HG03457 (cell line): Measurements from ENCODE around the gene XCL2.
"Not testable (repeated sequence)": the region's sequence is repeated elsewhere in the genome, so short reads cannot be mapped to it uniquely, and the experiment has no call there.

Experiments
- ATAC-seq: cut with Tn5 transposase; IDR thresholded peaks from one replicate; pipeline ENCODE4 v1.9.1; 2021; ENCODE audit warnings: moderate number of reproducible peaks; ENCODE audit not compliant: unreplicated experiment

XCL2 gene

GRCh38 chr1:168543840-168544498 lies at the start of gene XCL2:
XCL2 (minus strand) TSS chr1:168543997; CDS start chr1:168543964, 33 bp downstream.
- ATAC-seq: not testable (repeated sequence)

GRCh38 chr1:168591641-168592250 lies 47.9 kb upstream of the XCL2 start:
- no peak for ATAC-seq

- ATAC-seq: no peak
These were observed 47.3 kb upstream of the XCL2 start for GRCh38 chr1:168591066-168591465.

DNA sequence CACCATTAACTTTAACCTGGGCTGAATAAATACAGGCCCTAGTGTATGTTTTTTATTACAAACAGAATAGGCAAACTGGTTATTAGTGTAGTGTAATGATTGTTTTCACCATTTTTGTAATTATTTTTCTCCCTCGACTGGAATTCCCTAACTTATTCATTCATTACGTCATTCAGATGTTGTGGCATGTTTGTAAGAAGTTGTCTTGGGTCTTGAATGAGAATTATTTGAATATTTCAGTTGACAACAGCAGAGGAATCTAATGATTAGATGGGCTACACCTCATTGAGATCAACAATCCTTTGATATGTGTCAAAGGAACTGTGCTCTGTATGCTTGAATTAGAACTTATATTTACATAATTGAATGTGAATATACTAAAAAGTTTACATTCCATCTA lies 45.4 kb upstream of the XCL2 start:
- no peak for ATAC-seq

DNA sequence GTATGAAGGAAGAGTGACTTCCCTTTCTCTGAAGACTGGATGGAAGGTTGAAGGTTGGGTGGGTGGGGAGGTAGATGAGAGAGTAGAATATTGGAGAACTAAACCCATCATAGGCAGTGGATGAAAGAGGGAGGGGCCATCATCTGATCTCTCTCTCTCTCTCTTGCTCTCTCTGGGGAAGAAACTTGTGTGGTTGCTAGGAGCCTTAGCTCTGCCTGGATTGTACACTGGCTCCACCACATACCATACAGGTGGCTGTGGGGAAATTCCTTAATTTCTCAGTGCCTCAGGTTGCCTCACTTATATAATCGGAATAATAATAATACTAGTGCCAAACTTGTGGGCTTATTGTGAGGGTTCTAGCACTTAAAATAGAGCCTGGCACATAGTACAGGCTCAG lies 42.1 kb upstream of the XCL2 start:
- no peak for ATAC-seq

DNA sequence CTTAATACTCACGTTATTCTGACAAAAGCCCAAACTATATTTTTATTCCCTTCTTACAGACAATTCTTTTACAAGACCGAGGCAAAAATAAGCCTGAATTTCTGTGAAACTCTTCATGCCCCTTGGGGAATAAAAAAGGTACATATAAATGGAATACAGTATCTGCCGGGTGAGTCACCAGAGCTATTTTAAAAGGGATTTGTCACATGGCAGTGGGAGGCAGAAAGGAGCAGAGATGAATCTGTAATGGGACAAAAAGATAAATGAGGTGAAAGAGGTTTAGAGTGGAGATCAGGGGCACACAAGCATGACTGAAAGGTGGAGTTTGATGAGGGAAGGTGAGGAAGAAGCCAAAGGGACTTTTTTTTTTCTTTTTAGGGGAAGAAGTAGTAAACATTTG lies 41.4 kb upstream of the XCL2 start:
- ATAC-seq: no peak

DNA sequence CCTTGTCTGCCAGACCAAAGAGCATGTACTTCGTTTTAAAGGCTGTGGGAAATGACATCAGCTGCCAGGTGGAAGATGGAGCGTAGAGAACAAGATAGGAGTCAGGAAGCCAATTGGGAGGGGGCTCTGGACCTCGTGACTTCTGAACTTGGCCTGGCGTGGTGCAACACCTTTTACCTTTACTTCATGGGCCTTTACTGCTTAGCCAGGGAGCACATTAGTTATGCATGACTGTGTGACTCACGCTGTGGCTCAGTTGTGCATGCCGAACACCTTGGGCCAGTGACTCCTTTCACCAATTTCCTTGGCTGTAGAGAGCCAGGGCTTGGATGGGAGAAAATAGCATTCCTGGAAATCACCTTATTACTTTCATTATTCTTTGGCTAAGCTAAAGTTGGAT lies 39.8 kb upstream of the XCL2 start:
- ATAC-seq: no peak

- no peak for ATAC-seq
These were observed 39.0 kb upstream of the XCL2 start for GRCh38 chr1:168582688-168583336.

- no peak for ATAC-seq
These were observed 38.2 kb upstream of the XCL2 start for GRCh38 chr1:168581817-168582572.

DNA sequence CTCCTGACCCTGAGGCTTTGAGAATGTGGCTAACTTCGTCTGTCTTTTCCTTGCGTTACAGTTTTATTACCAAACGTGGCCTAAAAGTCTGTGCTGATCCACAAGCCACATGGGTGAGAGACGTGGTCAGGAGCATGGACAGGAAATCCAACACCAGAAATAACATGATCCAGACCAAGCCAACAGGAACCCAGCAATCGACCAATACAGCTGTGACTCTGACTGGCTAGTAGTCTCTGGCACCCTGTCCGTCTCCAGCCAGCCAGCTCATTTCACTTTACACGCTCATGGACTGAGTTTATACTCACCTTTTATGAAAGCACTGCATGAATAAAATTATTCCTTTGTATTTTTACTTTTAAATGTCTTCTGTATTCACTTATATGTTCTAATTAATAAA lies 37.2 kb upstream of the XCL2 start:
- not testable (repeated sequence) for ATAC-seq

GRCh38 chr1:168580290-168580689 lies 36.5 kb upstream of the XCL2 start:
- ATAC-seq: not testable (repeated sequence)

GRCh38 chr1:168578531-168579185 lies 34.9 kb upstream of the XCL2 start:
- not testable (repeated sequence) for ATAC-seq

GRCh38 chr1:168576245-168576688 lies 32.5 kb upstream of the XCL2 start, which contains the start of gene XCL1:
XCL1 (plus strand) TSS chr1:168576605; CDS start chr1:168576638, 33 bp downstream.
- not testable (repeated sequence) for ATAC-seq

DNA sequence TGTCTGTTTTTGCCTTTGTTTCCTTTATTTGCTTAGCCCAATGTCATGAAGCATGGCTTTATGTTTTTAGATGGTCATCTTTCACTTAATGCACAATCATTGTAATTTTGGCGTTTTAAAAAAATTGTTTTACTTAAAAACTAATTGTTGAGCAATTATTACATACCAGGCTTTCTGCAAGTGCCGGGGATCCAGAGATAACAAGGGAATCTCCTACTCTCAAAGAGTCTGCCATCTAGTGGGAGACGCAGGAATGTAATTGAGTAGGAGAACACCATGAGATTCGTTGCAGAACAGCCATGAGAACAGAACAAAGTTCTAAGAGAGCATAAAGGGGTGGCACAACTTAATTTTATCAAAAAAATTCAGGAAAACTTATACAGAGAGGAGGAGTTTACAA lies 30.4 kb upstream of the XCL2 start:
- ATAC-seq: not testable (repeated sequence)

DNA sequence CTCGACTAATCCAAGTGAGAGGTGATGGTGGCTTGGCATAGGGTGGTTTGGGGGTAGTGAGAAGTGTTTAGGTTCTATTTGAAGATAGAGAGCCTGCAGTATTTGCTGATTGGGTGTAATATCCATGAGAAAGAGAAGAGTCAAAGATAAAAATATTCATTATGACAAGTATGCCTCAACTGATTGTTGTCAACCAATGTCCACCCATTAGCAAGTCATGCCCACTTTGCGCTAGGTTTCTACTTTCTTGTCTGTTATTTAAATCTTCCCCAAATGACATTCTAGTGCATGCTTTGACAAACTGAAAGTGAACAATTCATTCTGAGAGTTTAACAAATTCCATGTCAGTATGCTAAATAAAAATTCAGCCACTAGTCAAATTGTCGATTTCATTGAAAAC lies 28.8 kb upstream of the XCL2 start:
- no peak for ATAC-seq

DNA sequence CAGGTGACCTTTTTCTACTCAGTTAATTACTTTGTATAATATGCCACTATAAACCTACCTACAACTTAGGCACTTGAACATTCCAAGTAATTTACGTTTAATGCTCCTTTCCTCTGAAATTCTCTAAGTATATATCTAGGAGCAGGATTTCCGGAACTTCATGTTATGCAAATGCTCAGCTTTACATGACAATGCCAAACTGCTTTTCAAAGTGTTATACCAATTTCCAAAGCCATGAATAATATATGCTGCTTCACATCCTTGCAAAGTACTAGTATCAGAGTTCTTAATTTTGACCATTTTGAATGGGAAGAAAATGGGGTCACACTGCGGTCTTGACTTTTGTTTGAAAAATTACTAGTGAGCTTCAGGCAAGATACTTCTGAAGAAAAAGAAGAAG lies 26.9 kb upstream of the XCL2 start:
- no peak for ATAC-seq

DNA sequence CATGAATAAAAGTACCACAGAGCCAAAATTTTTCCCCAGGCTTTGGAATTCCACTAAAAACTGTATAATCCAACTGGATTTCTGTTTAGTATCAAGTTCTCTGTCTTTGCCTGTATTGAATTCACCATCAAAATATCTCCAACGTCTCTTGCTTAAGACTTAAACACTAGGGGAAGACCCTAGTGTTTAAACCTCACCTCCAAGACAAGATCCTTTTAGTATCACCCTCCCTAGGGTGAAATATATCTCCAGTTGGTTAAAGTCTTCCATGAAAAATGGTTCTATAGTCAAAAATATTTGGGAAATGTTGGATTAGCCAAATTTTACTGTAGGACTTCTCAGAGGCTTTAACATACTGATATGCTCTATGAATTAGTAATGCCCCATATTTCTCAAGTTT lies 24.5 kb upstream of the XCL2 start:
- no peak for ATAC-seq

- ATAC-seq: no peak
These were observed 23.8 kb upstream of the XCL2 start for GRCh38 chr1:168567568-168567967.

DNA sequence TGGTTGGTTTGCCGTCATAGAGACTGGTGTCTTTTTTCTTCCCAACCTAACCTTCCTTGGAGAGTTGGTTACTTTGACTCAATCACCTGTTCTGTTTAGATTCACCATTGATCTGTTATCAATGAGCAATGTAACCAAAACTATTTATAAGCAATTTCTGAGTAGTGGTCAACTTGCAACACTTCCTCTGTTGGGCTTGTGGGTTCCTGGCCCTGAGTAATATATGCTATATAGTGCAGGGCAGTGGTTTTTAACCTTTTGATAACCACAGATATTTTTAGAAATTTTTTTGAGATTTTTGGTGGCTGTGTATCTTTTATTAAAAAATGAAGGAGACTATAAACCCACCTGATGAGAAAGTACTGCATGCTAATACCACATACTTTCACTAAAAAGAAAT lies 23.2 kb upstream of the XCL2 start:
- no peak for ATAC-seq

GRCh38 chr1:168565825-168566224 lies 22.0 kb upstream of the XCL2 start:
- no peak for ATAC-seq

DNA sequence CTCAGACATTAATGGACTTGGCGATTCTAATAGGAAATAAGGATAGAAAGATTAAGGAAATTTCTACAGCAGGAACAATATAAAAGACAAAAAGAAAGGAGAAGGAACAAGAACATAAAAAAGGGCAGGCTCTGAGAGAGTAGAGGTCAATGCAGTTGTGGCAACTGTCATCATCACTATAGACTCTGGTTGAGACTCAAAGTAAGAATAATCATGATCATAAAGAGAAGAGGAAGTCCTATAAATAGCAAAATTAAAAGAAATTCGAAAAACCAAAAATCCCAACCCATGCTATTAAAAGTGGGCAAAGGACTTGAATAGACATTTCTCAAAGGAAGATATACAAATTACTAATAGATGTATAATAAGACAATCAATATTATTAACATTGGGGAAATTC lies 18.2 kb upstream of the XCL2 start:
- ATAC-seq: no peak
